Measurements from ENCODE around the gene GTF2F2.
"Not testable (repeated sequence)": the region's sequence is repeated elsewhere in the genome, so short reads cannot be mapped to it uniquely, and the experiment has no call there.

The GTF2F2 gene

GRCh38 chr13:45180303-45180702 is 60.0 kb downstream of the GTF2F2 start:
- no peak for DNase-seq (ENCODE audit: low spot score)

- no peak for DNase-seq (ENCODE audit: low spot score)
These were observed 60.6 kb downstream of the GTF2F2 start for GRCh38 chr13:45180713-45181601.

- peak; percentile 42 for DNase-seq (ENCODE audit: low spot score)
These were observed 64.4 kb downstream of the GTF2F2 start for GRCh38 chr13:45184693-45185092.

- no peak for DNase-seq (ENCODE audit: low spot score)
These were observed 65.0 kb downstream of the GTF2F2 start for GRCh38 chr13:45185286-45185685.

GRCh38 chr13:45189077-45189476 is 68.8 kb downstream of the GTF2F2 start:
- not testable (repeated sequence) for DNase-seq (ENCODE audit: low spot score)

- not testable (repeated sequence) for DNase-seq (ENCODE audit: low spot score)
These were observed 69.2 kb downstream of the GTF2F2 start for GRCh38 chr13:45189511-45189910.

DNA sequence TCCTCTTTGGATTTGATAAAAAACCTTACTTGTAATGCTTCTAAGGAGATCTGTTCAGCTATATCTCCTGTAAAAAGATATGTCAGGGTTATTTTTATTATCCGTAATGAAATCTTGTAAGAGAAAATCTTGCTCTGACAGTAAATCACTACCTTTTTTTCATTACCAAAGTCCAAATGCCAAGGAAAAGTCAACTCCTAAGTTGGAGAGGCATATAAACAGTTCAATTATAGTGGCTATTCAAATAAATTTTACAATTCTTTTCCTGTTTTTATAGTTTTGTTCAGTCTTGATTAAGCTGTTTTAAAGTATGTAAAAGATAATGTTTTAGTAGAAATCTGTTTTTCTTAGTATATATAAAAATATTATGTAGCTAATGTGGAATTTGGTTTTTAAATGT is 71.6 kb downstream of the GTF2F2 start:
- no peak for DNase-seq (ENCODE audit: low spot score)

- no peak for DNase-seq (ENCODE audit: low spot score)
These were observed 74.0 kb downstream of the GTF2F2 start for GRCh38 chr13:45194081-45194939.

GRCh38 chr13:45195421-45195820 is 75.1 kb downstream of the GTF2F2 start:
- DNase-seq (ENCODE audit: low spot score), result no peak

DNA sequence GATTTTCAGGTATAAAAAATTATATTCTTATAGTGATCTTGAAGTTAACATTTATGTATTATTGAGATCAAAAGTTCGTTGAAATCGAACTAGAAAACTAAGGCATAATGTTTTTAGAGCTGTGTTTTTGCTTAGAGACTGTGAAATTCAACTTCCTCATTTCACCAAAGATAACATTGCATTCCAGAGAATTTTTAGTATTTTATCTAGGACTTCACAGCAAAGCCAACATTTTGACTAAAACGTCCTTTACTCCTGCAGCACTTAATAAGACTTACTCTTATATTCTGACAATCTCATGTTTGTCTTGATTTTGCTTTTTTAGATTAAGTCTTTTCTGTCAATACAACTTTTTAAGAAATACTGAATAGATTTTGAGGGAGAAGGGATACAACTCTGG is 75.8 kb downstream of the GTF2F2 start:
- no peak for DNase-seq (ENCODE audit: low spot score)

DNA sequence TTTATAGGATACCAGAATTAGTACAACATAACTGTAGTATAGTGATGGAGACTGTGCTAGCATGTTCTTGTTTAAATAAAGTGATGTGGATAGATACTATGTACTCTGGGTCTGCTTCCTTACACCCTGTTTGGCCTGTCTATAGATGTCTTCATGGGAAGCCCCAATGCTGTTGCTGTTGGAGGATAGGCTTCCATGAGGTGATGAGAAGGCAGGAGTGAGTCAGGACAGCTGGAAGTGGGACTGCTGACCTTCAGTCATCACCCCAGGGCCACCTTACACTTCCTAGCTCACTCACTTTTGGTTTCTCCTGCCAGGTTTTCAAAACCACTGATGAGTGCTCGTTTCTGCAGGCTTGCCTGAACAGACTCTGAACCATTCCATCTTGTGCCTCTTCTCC is 76.3 kb downstream of the GTF2F2 start:
- no peak for DNase-seq (ENCODE audit: low spot score)

DNA sequence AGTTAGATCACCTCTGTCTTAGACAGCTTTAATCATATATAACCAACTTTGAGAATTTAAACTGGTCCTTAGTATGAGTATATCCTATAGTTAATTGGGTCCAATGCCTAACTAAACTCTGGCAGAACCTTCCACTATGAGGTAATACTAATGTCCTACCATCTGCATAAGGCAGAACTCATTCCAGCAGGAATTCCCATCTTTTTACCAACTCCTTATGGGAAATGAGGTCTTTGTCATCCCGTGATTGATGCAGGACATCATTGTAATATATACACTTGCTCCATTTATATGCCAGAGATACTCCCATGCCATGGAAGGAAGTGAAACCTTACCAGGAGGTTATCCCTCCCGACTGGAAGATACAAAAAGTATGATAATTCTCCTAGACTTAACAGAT is 77.7 kb downstream of the GTF2F2 start:
- DNase-seq (ENCODE audit: low spot score), result no peak

DNA sequence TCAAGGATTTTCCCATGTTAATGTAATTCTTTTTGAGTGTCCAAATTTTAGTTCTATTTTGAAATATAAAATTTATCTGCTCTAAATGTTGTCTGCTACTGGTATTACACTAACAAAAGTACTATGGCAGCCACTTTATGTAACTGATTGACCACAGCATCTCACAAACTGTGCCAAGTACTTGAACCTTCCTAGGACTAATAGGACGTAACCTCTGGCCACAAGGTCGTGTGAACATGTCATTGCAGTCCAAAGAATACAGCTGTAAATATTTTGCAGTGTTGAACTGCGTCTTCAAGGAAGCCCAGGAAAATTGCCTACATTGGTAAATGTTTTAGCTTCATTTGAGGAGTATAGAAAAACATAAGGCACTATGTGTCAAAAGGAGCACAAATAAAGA is 78.6 kb downstream of the GTF2F2 start:
- DNase-seq (ENCODE audit: low spot score), result no peak

DNA sequence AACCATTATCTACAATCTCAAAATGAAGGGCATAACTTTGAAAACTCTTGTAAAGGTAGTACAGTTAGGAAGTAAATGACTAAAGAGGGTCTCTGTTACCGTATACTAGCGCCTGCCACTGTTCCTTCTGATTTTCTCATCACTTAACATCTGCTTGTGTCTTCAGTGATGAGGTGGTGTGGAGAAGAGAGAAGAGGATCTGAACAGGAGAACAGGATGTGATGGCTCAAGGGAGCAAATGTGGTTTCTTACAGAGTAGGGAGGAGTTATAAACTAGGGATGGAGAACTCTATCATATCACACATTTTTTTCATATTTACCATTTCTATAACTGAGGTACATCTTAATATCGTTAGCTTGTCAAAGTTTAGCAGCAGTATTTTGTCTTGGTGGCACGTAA is 79.4 kb downstream of the GTF2F2 start:
- no peak for DNase-seq (ENCODE audit: low spot score)

DNA sequence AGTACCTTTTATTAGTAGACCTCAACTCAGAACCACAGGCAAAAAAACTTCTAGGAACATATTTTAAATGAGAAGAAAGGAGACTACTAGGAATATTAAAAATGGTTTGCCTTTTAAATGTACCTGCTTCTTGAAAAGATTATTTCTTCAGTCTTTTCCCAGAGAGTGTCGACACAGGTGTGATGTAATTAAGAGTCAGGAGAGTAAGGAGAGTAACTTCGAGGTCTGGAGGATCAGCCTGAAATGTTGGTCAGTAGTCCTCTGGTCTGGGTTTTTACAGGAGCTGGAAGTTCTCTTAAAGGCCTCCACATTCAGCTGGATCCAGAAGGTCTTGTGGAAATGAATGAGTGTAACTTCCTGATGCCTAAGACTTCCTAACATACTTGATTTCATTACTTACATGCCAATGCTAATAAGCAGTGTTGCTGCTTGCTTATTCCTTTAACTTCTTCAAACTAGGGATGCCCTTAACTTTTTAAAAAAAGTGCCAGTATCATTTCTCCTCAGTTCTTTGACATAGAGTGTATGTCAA is 80.5 kb downstream of the GTF2F2 start, which contains the start of gene KCTD4:
KCTD4 (minus strand) TSS at position 345 of the 532 bp plus-strand sequence. CDS start 6,478 bp downstream, outside the sequence.
- no peak for DNase-seq (ENCODE audit: low spot score)

DNA sequence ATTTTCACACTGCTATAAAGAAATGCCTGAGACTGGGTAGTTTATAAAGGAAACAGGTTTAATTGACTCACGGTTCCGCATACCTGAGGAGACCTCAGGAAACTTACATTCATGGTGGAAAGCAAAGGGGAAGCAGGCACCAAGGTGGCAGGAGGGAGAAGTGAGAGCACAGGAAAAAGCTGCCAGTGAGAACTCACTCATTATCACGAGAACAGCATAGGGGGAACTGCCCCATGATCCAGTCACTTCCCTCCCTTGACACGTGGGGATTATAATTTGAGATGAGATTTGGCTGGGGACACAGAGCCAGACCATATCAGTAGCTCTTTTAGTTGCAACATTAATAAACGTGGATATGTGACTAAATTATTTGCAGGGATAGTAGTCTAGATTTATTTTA is 84.8 kb downstream of the GTF2F2 start:
- DNase-seq (ENCODE audit: low spot score), result no peak

DNA sequence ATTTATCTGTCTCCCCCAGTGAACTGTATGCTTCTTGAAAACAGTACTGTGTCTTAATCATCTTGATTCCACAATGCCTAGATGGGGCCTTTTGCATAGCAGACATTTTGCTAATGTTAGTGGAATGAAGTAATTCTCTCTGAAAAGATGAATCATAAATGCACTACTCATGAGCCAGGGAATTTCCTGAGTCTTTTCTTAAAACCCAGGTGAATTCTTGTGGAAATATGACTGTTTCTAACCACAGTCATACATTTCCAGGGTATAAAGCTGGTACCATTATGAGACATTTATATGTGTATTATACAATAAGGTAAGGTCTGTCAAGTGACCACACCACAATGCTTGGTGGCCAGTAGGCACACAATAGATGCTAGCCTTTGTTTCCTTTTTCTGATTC is 86.0 kb downstream of the GTF2F2 start:
- DNase-seq (ENCODE audit: low spot score), result no peak

- DNase-seq (ENCODE audit: low spot score), result no peak
These were observed 87.0 kb downstream of the GTF2F2 start for GRCh38 chr13:45207319-45207718.

- DNase-seq (ENCODE audit: low spot score), result no peak
These were observed 87.8 kb downstream of the GTF2F2 start for GRCh38 chr13:45208132-45208531.

GRCh38 chr13:45209229-45209628 is 88.9 kb downstream of the GTF2F2 start:
- DNase-seq (ENCODE audit: low spot score), result no peak

DNA sequence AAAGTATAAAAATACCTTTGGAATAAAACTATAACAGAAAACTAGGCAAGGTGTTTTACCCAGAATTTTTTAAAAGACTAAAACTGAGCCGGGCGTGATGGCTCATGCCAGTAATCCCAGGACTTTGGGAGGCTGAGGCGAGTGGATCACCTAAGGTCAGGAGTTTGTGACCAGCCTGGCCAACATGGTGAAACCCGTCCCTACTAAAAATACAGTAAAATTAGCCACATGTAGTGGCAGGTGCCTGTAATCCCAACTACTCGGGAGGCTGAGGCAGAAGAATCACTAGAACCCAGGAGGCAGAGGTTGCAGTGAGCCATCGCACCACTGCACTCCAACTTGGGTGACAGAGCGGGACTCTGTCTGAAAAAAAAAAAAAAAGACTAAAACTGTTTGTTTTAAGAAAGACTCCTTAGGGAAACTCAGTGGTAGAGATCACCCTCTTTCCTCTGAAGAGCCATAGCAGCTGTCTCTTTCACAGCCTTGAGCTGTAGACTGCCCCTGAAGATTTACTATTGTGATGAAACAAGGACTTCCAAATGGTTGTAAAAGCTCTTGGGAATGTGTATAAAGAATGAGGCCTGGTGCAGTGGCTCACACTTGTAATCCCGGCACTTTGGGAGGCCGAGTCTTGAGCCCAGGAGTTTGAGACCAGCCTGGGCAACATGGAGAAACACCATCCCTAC is 95.2 kb downstream of the GTF2F2 start:
- DNase-seq (ENCODE audit: low spot score), result no peak

DNA sequence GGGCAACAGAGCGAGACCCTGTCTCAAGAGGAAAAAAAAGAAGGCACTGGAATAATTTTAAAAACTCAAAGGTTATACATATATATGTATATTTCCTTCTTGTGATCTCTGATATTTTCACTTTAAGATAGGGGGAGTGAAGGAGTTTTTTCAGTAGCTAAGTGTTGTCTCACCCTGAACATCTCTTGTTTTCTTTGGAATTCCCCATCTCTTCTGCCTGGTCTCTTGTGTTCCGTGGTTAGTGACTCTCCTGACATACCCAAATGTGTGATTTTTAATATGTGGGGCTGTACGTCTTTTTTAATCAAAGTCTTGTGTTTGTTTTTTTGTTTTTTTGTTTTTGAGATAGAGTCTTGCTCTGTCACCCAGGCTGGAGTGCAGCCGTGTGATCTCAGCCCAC is 95.9 kb downstream of the GTF2F2 start:
- no peak for DNase-seq (ENCODE audit: low spot score)
